RWPE2 (cell line): ENCODE measurements around the gene PTRH2.

Source experiments
- ATAC-seq: fragments of 200-7000 bp; cut with Tn5 transposase; 3 replicates; pipeline ENCODE4 v1.9.1; 2021; ENCODE audit warnings: low read depth
- DNase-seq: peaks from one replicate; pipeline ENCODE4 v3.0.0-alpha.2; 2020; ENCODE audit warnings: low spot score
- H3K27ac ChIP-seq: fragments of 450-650 bp; 2 replicates; pipeline ENCODE4 v1.5.1; 2017; ENCODE audit warnings: mild to moderate bottlenecking; ENCODE audit not compliant: poor library complexity, severe bottlenecking
- H3K27me3 ChIP-seq: fragments of 250-450 bp; sonication (Bioruptor Pico); 2 replicates; pipeline ENCODE4 v1.5.1; 2021; ENCODE audit warnings: mild to moderate bottlenecking, moderate library complexity; ENCODE audit not compliant: insufficient read depth, poor library complexity, severe bottlenecking
- H3K36me3 ChIP-seq: fragments of 250-450 bp; sonication (Bioruptor Pico); 2 replicates; pipeline ENCODE4 v1.5.1; 2020; ENCODE audit warnings: low read depth, mild to moderate bottlenecking, moderate library complexity
- H3K4me1 ChIP-seq: fragments of 250-450 bp; sonication (Bioruptor Pico); 2 replicates; pipeline ENCODE4 v1.5.1; 2021; ENCODE audit warnings: mild to moderate bottlenecking, moderate library complexity; ENCODE audit not compliant: insufficient read depth, poor library complexity, severe bottlenecking
- H3K4me3 ChIP-seq: fragments of 250-450 bp; sonication (Bioruptor Pico); 2 replicates; pipeline ENCODE4 v1.5.1; 2021; ENCODE audit warnings: mild to moderate bottlenecking, moderate library complexity; ENCODE audit not compliant: severe bottlenecking
- H3K9me3 ChIP-seq: fragments of 250-450 bp; sonication (Bioruptor Pico); 2 replicates; pipeline ENCODE4 v1.5.1; 2021; ENCODE audit warnings: mild to moderate bottlenecking, moderate library complexity; ENCODE audit not compliant: severe bottlenecking
- CTCF ChIP-seq: fragments of 450-650 bp; IDR thresholded peaks from one replicate; pipeline ENCODE4 v1.5.1; 2017; ENCODE audit warnings: mild to moderate bottlenecking, moderate library complexity; ENCODE audit not compliant: poor library complexity, severe bottlenecking

The PTRH2 gene

GRCh38 chr17:59683283-59683682, 23.9 kb downstream of the PTRH2 start:
- ATAC-seq (no peak; the same call in 2 of the 3 replicates), DNase-seq (no peak)
- Histone ChIP-seq H3K4me1 (no peaks in the 10 kb centered on the region), H3K27me3 (no peaks in the 10 kb centered on the region), H3K9me3 (no peaks in the 10 kb centered on the region), H3K4me3 (no peak overlapping the region), H3K36me3 (peaks cover 100% of the 10 kb centered on the region), H3K27ac (no peak overlapping the region)
- TF ChIP-seq CTCF: no peak

- ATAC-seq (no peak), DNase-seq (no peak)
- Histone ChIP-seq H3K4me3 (no peak overlapping the region), H3K4me1 (no peaks in the 10 kb centered on the region), H3K9me3 (no peaks in the 10 kb centered on the region), H3K27me3 (no peaks in the 10 kb centered on the region), H3K27ac (no peak overlapping the region), H3K36me3 (peaks cover 100% of the 10 kb centered on the region)
- no peak for TF ChIP-seq CTCF
These were observed 26.9 kb downstream of the PTRH2 start for GRCh38 chr17:59680314-59680713.

GRCh38 chr17:59678918-59679317, 28.3 kb downstream of the PTRH2 start:
- ATAC-seq (no peak), DNase-seq (no peak)
- peaks cover 3% of the 10 kb centered on the region for H3K4me1 ChIP-seq
- no peaks in the 10 kb centered on the region for H3K9me3 ChIP-seq
- H3K27ac ChIP-seq: no peak overlapping the region
- TF ChIP-seq CTCF: no peak
- H3K36me3 ChIP-seq: peaks cover 100% of the 10 kb centered on the region
- H3K4me3 ChIP-seq: no peak overlapping the region
- H3K27me3 ChIP-seq: no peaks in the 10 kb centered on the region

- Histone ChIP-seq H3K9me3 (no peaks in the 10 kb centered on the region), H3K27me3 (no peaks in the 10 kb centered on the region), H3K27ac (no peak overlapping the region), H3K4me3 (no peak overlapping the region), H3K36me3 (peaks cover 100% of the 10 kb centered on the region), H3K4me1 (peaks cover 3% of the 10 kb centered on the region)
- TF ChIP-seq CTCF: no peak
- peak; percentile 33; the same call in 2 of the 3 replicates for ATAC-seq
- no peak for DNase-seq
These were observed 30.5 kb downstream of the PTRH2 start for GRCh38 chr17:59676716-59677115.

- Histone ChIP-seq H3K36me3 (peaks cover 100% of the 10 kb centered on the region), H3K4me1 (peaks cover 11% of the 10 kb centered on the region)
- no peak for ATAC-seq
These were observed 32.0 kb downstream of the PTRH2 start for GRCh38 chr17:59675231-59675630.

More at GRCh38 chr17:59675231-59675630, 32.0 kb downstream of the PTRH2 start:
- no peak overlapping the region for H3K4me3 ChIP-seq
- DNase-seq: no peak
- no peaks in the 10 kb centered on the region for H3K27me3 ChIP-seq
- no peak overlapping the region for H3K27ac ChIP-seq
- no peaks in the 10 kb centered on the region for H3K9me3 ChIP-seq
- no peak for TF ChIP-seq CTCF
